ENCODE results near the gene DMRT2. TPM values are rescaled to one million over a fixed set of nuclear protein-coding genes. Genes with fewer than 3 reads are reported as not detected.

Gene DMRT2
- total RNA-seq, 1 experiment from 2014 or later: not detected

GRCh38 chr9:1024112-1024511, 26.0 kb upstream of the DMRT2 start:
- Histone ChIP-seq H3K18ac (ENCODE audit: insufficient read length, low read depth, low read length) (no peak overlapping the region), H2BK15ac (ENCODE audit: low read depth, low read length) (no peak overlapping the region), H4K20me1 (ENCODE audit: control insufficient read depth, insufficient read depth, insufficient read length) (no peaks in the 10 kb centered on the region), H3K79me2 (ENCODE audit: insufficient read depth, low read length) (no peaks in the 10 kb centered on the region), H2BK12ac (ENCODE audit: insufficient read length, low read depth, low read length) (no peak overlapping the region), H3K23ac (ENCODE audit: insufficient read length, low read depth, low read length) (no peak overlapping the region), H3K4me1 (ENCODE audit: insufficient read depth, low read length) (no peaks in the 10 kb centered on the region), H3K27ac (ENCODE audit: insufficient read length, low read depth, low read length) (no peak overlapping the region), H3T11ph (ENCODE audit: low read length) (no peak overlapping the region), H2BK5ac (ENCODE audit: insufficient read length, low read length) (no peak overlapping the region), H3K14ac (ENCODE audit: insufficient read depth, low read length) (no peak overlapping the region), H3K56ac (ENCODE audit: insufficient read length, low read depth, low read length) (no peak overlapping the region), H4K5ac (ENCODE audit: insufficient read length, low read depth, low read length) (no peak overlapping the region), H3K27me3 (ENCODE audit: insufficient read depth, low read length) (no peaks in the 10 kb centered on the region), H2AFZ (ENCODE audit: low read length) (no peak overlapping the region), H3K79me1 (ENCODE audit: insufficient read depth, low read depth, low read length, poor library complexity, severe bottlenecking) (no peaks in the 10 kb centered on the region), H3K9me3 (ENCODE audit: control insufficient read depth, low read depth, low read length) (peaks cover 4% of the 10 kb centered on the region), H2BK120ac (ENCODE audit: low read depth, low read length, poor library complexity, severe bottlenecking) (no peak overlapping the region), H2AK5ac (ENCODE audit: insufficient read length, low read length) (no peak overlapping the region), H3K4me2 (ENCODE audit: insufficient read depth, insufficient read length, low read length) (no peak overlapping the region), H4K91ac (ENCODE audit: insufficient read length, low read depth, low read length) (no peak overlapping the region), H3K9ac (ENCODE audit: extremely low read depth, insufficient read length, low read length) (no peak overlapping the region), H3K23me2 (ENCODE audit: insufficient read length, low read depth, low read length, poor library complexity, severe bottlenecking) (no peaks in the 10 kb centered on the region), H2BK20ac (ENCODE audit: low read depth, low read length, poor library complexity, severe bottlenecking) (no peak overlapping the region), H4K8ac (replicated peaks; ENCODE audit: insufficient read length, low read depth, low read length) (no peak overlapping the region), H3K4ac (ENCODE audit: low read depth, low read length) (no peak overlapping the region)
- Mint-ChIP-seq H3K4me3 (no peak overlapping the region), H3K27me3 (ENCODE audit: low read depth) (peaks cover 50% of the 10 kb centered on the region), H3K27ac (no peak overlapping the region), H3K9me3 (peaks cover 10 to 13% of the 10 kb centered on the region in 2 experiments; a peak in 4 of 5 replicates), H3K36me3 (ENCODE audit: insufficient read depth in 1 of 3, low read depth in 3 of 3) (peaks cover 0 to 2% (median 0%) of the 10 kb centered on the region in 3 experiments; a peak in 1 of 7 replicates), H3K4me1 (peaks cover 3 to 7% of the 10 kb centered on the region in 2 experiments)
- TF ChIP-seq, protein P1, sequence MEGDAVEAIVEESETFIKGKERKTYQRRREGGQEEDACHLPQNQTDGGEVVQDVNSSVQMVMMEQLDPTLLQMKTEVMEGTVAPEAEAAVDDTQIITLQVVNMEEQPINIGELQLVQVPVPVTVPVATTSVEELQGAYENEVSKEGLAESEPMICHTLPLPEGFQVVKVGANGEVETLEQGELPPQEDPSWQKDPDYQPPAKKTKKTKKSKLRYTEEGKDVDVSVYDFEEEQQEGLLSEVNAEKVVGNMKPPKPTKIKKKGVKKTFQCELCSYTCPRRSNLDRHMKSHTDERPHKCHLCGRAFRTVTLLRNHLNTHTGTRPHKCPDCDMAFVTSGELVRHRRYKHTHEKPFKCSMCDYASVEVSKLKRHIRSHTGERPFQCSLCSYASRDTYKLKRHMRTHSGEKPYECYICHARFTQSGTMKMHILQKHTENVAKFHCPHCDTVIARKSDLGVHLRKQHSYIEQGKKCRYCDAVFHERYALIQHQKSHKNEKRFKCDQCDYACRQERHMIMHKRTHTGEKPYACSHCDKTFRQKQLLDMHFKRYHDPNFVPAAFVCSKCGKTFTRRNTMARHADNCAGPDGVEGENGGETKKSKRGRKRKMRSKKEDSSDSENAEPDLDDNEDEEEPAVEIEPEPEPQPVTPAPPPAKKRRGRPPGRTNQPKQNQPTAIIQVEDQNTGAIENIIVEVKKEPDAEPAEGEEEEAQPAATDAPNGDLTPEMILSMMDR (conservative IDR thresholded peaks at IDR 0.05): no peak
- no peak for DNase-seq
- no CpG with 5 or more reads among the region's 1 CpG for WGBS (ENCODE audit: extremely low coverage, insufficient read length, low lambda C conversion rate)
